ENCODE results near the gene THSD7A. TPM values are rescaled to one million over a fixed set of nuclear protein-coding genes. Genes with fewer than 3 reads are reported as not detected.
"Not testable (repeated sequence)": the region's sequence is repeated elsewhere in the genome, so short reads cannot be mapped to it uniquely, and the experiment has no call there.

The THSD7A gene
- total and polyA plus RNA-seq, 2 of the 13 experiments (the other 11 are each of a cell fraction or from before 2014, with no cell fraction given), result 0.01 to 0.07 TPM

DNA sequence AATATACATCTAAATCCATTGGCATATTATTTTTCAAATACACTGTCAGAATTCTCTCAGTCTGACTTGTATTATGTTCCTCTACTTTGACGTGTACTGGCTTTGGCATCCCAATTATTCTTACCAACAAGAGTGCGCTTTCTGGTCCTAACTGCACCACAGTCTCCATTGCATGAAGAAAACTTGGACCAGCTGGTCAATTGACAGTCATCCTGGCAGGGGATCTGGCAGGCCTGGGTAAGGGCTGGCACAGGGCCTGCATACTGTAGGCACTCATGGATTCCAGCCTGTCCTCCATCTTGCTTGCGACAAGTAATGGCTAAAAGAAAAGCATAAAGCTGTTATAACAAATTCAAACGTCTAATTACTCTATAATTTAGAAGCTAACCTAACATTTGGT lies 384.9 kb downstream of the THSD7A start (continued):
- TF ChIP-seq ZNF503 (CRISPR knock-in tag; IDR thresholded peaks at IDR 0.05) (no peak), SRSF9 (IDR thresholded peaks at IDR 0.05; ENCODE audit: borderline replicate concordance, insufficient read depth, low read depth, low read length, poor library complexity, severe bottlenecking) (no peak), CC2D1A (CRISPR knock-in tag; IDR thresholded peaks at IDR 0.05) (no peak), ZNF816 (CRISPR knock-in tag; IDR thresholded peaks at IDR 0.05; ENCODE audit: borderline replicate concordance) (no peak), SRY (CRISPR knock-in tag; IDR thresholded peaks at IDR 0.05) (no peak)

- H3K9me3 ChIP-seq (ENCODE audit: low read length); intact Hi-C loops (cut with micrococcal nuclease; ENCODE audit: unreplicated experiment); DNase-seq (ENCODE audit: low spot score); H3K4me3 ChIP-seq (replicated peaks in 1 of 3; ENCODE audit: insufficient read depth in 1 of 3, low read depth in 2 of 3, low read length in 3 of 3); H3K79me2 ChIP-seq (ENCODE audit: insufficient read depth, low read length); BruUV-seq (replicated peaks); POLR2A ChIA-PET; H3K27ac ChIP-seq (ENCODE audit: extremely low read length, insufficient read depth, low read length); ATAC-seq; H3K4me1 ChIP-seq (ENCODE audit: insufficient read depth, low read length); CTCF ChIA-PET (ENCODE audit: low intra/inter-chr PET ratio, low total read pairs); H4K20me1 ChIP-seq (ENCODE audit: insufficient read depth, low read length); H2AFZ ChIP-seq (ENCODE audit: low read length); FAIRE-seq; H3K9ac ChIP-seq (ENCODE audit: insufficient read depth, low read depth, low read length); H3K36me3 ChIP-seq (replicated peaks in 1 of 2; ENCODE audit: control insufficient read depth in 1 of 2, insufficient read depth in 2 of 2, low read length in 2 of 2); H3K27me3 ChIP-seq (ENCODE audit: control insufficient read depth in 1 of 2, insufficient read depth in 2 of 2, low read length in 2 of 2); H3K4me2 ChIP-seq (ENCODE audit: low read depth, low read length): not testable (repeated sequence)
- in situ Hi-C loops (cut with HindIII; ENCODE audit: extremely low pct_ligation_motif_present, low pct_unique_long_range_greater_than_20kb), result loop anchor here (25.0 kb wide), 1 partner anchor 1043 kb away; no protein-coding TSS in a partner anchor
- 4% methylated on average over 4 of the region's 4 CpGs for WGBS (ENCODE audit: low lambda C conversion rate)
Measured at GRCh38 chr7:11443934-11444333, 388.1 kb downstream of the THSD7A start.
